Activated T-cell treated with anti-CD3 and anti-CD28 coated beads for 24 hours (primary cell): Measurements from ENCODE around the gene CCDC27.

Experiments
- DNase-seq: peaks from one replicate; pipeline ENCODE4 v3.0.0-alpha.2; 2020; ENCODE audit warnings: low read depth

CCDC27 gene

DNA sequence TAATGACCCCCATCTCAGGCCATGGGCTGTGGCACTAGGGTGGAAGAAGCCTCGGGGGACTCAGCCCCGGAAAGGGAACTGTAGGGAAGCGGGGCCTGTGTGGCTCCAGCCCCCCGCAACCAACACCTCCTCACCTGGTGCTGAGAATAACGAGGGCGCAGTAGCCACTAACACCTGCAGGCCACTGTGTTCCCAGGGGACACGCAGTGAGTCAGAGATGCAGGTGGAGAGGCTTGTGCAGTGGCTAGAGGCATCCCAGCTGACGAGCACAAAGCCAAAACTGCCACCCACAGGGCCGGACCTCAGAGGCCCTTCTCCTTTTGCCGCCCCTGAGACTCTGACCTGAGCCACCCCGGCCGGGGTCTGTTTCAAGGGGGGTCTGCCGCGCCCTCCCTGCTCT lies 33.5 kb upstream of the CCDC27 start:
- DNase-seq: no peak

DNA sequence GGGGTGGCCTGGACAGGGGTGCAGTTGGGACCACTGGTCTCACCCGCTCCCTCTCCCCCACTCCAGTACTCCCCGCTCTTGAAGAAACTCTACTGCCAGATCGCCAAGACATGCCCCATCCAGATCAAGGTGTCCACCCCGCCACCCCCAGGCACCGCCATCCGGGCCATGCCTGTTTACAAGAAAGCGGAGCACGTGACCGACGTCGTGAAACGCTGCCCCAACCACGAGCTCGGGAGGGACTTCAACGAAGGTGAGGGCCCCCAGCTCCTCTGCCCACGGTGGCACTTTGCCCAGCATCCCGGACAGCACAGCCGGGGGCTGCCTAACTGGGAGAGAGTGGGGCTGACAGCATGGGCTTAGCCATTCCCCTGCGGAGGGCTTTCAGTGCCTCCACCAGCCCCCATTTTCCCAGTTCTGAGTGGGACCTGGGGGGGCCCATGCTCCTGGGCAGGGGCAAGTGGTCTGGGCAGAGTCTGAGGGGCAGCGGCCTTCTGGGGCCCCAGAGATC lies 30.2 kb upstream of the CCDC27 start:
- no peak for DNase-seq

DNA sequence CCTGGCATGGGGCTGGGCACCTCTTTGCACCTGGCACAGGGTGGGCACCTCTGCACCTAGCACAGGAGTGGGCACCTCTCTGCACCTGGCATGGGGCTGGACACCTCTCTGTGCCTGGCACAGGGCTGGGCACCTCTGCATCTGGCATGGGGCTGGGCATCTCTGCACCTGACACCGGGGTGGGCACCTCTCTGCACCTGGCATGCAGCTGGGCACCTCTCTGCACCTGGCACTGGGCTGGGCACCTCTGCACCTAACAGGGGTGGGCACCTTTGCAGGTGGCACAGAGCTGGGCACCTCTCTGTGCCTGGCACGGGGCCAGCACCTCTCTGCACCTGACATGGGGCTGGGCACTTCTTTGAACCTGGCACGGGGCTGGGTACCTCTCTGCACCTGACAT lies 29.4 kb upstream of the CCDC27 start:
- no peak for DNase-seq

GRCh38 chr1:3724416-3725030 lies 27.7 kb upstream of the CCDC27 start:
- DNase-seq: peak; percentile 67

- DNase-seq: no peak
These were observed 26.9 kb upstream of the CCDC27 start for GRCh38 chr1:3725366-3725765.

- DNase-seq: no peak
These were observed 25.0 kb upstream of the CCDC27 start for GRCh38 chr1:3727042-3727824.

GRCh38 chr1:3727825-3728776 lies 24.1 kb upstream of the CCDC27 start:
- DNase-seq: no peak

DNA sequence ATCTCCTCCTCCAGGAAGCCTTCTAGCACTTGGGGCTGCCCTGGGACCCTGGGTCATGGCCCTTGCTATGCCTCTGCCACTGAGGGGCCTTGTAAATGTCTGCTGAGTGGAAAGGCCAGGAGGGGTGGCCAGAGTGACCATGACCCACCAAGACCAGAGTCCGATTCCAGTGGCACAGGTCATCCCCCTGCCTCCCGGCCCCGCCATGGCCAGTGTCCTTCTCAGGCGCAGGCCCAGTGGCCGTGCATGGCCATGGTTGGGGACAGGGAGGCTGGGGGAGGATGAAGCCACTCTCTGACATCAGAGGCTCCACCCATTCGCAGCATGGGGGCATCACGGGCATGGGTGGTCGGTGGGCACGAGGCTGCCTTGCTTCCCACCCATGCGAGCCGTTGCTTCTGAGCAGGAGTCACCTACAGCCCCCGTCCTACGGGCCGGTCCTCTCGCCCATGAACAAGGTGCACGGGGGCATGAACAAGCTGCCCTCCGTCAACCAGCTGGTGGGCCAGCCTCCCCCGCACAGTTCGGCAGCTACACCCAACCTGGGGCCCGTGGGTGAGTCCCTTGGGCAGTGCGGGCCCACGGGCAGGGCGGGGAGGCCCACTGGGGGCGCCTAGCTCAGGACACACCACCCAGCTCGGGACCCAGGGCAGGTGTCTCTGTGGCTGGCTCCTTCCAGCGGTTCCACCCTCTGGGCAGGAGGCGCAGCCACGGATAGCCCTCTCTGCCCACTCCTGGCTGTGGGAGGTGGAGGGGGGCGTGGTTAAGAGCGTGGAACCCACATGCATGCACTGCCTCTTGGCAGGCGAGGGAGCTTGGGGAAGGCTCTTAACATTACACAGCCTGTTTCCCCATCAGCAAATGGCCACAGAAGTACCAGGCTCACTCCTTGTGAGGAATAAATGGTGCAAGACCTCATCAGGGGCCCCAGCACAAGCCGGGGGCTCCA lies 22.4 kb upstream of the CCDC27 start:
- no peak for DNase-seq

DNA sequence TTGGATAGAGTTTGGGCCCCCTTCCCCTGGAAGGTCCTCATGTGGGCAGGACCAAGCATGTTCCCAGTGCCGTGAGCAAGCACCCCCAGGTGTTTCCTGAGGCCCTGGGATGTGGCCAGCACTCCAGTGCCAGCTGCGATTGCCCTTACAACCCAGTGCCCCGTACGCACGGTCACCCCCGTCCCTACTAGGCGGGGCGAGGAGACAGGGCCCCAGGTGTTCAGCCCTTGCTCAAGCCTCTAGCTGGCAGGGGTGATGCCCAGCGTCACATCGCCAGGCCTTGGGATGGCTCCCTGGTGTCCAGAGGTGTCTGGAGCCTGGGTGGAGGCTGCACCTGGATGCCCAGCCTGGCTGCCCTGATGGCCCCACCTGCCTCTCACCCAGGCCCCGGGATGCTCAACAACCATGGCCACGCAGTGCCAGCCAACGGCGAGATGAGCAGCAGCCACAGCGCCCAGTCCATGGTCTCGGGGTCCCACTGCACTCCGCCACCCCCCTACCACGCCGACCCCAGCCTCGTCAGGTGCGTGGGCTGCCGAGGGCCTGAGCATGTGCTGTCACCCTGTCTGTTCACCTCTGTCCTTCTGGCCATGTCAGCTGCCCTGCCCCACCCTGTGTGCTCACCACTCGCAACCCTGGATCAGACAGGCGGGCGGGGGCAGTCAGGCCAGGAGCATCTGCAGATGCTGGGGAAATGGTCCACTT lies 21.6 kb upstream of the CCDC27 start:
- DNase-seq: no peak

DNA sequence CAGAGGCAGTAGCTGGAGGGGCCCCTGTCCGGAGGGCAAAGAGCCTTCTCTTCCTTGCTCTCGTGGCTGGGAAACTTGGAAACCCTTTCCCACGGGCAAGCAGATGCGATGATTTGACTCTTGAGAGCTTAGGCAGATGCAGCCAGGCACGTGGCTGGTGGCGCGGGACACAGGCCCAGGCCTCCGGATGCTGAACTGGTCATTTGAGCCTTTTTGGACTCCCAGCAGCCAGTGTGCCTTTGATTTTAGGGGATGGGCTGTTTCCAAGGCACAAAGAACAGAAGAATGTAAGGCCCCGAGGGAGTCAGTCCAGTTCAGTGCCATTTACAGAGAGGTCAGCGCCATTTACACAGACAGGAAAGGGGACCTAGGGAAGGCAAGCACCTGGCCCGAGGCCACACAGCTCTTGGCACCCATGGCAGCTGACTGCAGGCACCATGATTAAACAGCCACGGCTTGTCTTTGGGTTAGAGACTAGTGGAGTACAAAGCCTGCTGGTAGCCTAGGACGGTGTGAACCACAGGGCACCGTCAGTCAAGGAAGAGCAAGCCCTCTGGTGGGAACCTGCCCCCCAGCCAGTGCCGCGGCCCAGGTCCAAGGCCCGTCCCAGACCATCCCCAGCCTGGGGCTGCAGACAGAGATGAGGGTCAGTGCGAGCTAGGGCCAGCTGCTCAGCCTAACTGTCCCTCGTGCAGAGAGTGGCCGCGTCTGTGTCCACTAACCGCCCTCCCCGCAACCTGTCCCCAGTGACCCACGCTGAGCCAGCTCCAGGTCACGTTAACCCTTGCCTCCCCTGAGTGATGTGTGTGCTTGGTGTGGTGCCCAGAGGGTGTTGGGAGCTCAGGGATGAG lies 20.4 kb upstream of the CCDC27 start:
- DNase-seq: no peak

GRCh38 chr1:3732434-3733093 lies 19.7 kb upstream of the CCDC27 start:
- no peak for DNase-seq

- DNase-seq: no peak
These were observed 19.0 kb upstream of the CCDC27 start for GRCh38 chr1:3733094-3733882.

DNA sequence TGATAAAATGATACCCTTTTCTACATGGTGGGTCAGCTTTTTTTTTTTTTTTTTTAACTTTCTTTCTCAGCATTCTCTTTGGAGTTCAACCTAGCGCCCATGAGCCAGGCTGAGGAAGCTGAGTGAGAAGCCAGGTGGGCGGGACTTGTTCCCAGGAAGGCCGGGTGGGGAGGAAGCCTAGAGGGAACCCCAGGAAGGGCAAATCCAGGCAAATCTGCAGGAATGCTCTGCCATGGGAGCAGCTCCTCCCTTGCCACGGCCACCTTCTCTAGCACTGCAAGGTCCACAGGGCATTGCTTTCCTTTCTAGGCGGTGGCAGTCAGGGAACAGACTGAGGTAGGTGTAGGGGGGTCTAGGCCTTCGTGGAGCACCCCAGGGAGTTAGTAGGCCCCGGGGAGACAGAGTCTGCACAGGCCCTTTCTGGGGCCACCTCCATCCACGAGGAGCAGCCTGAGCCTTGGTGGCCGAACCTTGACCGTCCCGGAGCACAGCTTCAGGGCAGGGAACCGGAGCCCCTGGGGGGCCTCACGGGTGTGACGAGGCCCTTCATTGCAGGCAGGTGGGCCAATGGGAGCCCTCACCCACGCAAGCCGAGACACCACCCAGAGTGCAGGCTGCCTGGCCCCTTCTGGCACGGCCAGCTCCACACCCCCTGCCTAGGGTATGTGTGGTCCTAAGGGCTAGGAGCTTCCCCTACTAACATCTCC lies 18.2 kb upstream of the CCDC27 start:
- DNase-seq: no peak

GRCh38 chr1:3734602-3735001 lies 17.6 kb upstream of the CCDC27 start:
- DNase-seq: no peak

GRCh38 chr1:3735027-3735681 lies 17.1 kb upstream of the CCDC27 start:
- DNase-seq: no peak

DNA sequence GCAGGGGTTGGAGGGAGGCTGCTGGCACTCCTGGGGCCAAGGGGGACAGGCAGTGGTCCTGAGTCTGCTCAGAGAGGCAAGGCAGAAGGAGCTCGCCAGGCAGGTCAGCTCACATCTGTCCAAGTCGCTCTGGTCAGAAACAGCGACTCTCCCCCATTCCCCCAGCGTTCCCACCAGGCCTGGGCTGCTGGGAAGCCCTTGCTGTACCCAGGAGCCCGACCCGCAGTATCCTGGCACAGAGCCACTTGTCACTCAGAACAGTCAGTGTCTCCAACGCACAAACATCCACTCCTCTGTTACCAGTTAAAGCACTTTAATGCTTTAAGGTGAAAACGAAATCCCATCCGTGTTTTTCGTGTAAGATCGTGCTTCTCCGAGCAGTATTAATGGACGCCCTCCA lies 16.6 kb upstream of the CCDC27 start:
- no peak for DNase-seq

DNA sequence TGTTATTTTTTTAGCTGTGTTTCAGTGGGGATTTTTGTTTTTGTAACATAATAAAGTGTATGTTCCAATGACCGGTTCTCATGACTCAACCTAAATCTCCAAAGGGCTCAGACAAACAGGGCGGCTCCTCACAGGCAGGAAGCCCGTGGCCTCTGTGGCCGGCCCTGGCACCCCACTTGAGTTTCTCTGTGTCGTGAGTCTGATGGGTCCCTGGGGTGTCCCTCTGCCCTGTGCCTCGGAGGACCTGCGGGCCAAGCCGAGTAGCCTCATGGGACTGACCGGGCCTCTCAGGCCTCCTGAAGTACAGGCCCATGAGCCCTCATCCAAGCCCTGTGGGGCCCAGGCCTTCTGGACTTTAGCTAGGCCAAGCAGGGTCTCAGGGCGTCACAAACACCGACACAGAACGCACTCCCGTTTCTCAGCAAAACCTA lies 16.1 kb upstream of the CCDC27 start:
- no peak for DNase-seq
